Epithelial cell of proximal tubule (primary cell): Measurements from ENCODE around the gene SIK3. TPM values are rescaled to one million over a fixed set of nuclear protein-coding genes. Genes with fewer than 3 reads are reported as not detected.
A peak's percentile ranks its signal among the peaks of the same experiment; 100 is the strongest.

ENCODE experiments used
- DNase-seq: peaks from one replicate; pipeline ENCODE4 v3.0.0-alpha.2; 2011; ENCODE audit warnings: low read depth
- H3K4me3 ChIP-seq: 2 replicates; pipeline ENCODE4 v1.5.1; 2011; ENCODE audit warnings: low read depth, mild to moderate bottlenecking, low read length
- CTCF ChIP-seq: conservative IDR thresholded peaks from 2 replicates; pipeline ENCODE4 v1.5.1; 2012; ENCODE audit warnings: low read depth, mild to moderate bottlenecking, low read length
- total RNA-seq: library from RNA; depleted of rRNA; stranded (reverse); fragments of >200 nt; gene quantifications from 2 replicates; pipeline ENCODE4 v1.2.3, GENCODE V29; 2015

Gene SIK3
- total RNA-seq, 1 donor from 2014 or later = 17.6 TPM

GRCh38 chr11:116881143-116881542 lies 217.1 kb downstream of the SIK3 start:
- no peak overlapping the region for H3K4me3 ChIP-seq
- DNase-seq = no peak
- no peak for TF ChIP-seq CTCF

- no peak overlapping the region for H3K4me3 ChIP-seq
- peak; percentile 90 for TF ChIP-seq CTCF
- DNase-seq = no peak
Observed at GRCh38 chr11:116879800-116880625, 218.2 kb downstream of the SIK3 start.

- DNase-seq = no peak
- TF ChIP-seq CTCF = no peak
- no peak overlapping the region for H3K4me3 ChIP-seq
Observed at GRCh38 chr11:116876656-116877055, 221.6 kb downstream of the SIK3 start.

- TF ChIP-seq CTCF = no peak
- no peak overlapping the region for H3K4me3 ChIP-seq
- no peak for DNase-seq
Observed at GRCh38 chr11:116875194-116875593, 223.0 kb downstream of the SIK3 start.

GRCh38 chr11:116874251-116874650 lies 224.0 kb downstream of the SIK3 start:
- no peak overlapping the region for H3K4me3 ChIP-seq
- DNase-seq = no peak
- TF ChIP-seq CTCF = no peak

GRCh38 chr11:116873381-116873780 lies 224.8 kb downstream of the SIK3 start:
- DNase-seq = no peak
- H3K4me3 ChIP-seq = no peak overlapping the region
- TF ChIP-seq CTCF = no peak

- H3K4me3 ChIP-seq = no peak overlapping the region
- no peak for DNase-seq
- no peak for TF ChIP-seq CTCF
Observed at GRCh38 chr11:116871248-116871647, 227.0 kb downstream of the SIK3 start.
